HL-60/S4 treated with retinoic acid at 250 ng/mL for 4 days and 3 days (cell line): Measurements from ENCODE around the gene SLC48A1.
"Not testable (repeated sequence)": the region's sequence is repeated elsewhere in the genome, so short reads cannot be mapped to it uniquely, and the experiment has no call there.

Source experiments
- in situ Hi-C: fragments of 300-500 bp; cut with MboI; formaldehyde crosslinking; loops from 2 replicates; pipeline ENCODE4 v1.7.0; 2022; ENCODE audit warnings: low sequenced_read_pairs

Gene SLC48A1

DNA sequence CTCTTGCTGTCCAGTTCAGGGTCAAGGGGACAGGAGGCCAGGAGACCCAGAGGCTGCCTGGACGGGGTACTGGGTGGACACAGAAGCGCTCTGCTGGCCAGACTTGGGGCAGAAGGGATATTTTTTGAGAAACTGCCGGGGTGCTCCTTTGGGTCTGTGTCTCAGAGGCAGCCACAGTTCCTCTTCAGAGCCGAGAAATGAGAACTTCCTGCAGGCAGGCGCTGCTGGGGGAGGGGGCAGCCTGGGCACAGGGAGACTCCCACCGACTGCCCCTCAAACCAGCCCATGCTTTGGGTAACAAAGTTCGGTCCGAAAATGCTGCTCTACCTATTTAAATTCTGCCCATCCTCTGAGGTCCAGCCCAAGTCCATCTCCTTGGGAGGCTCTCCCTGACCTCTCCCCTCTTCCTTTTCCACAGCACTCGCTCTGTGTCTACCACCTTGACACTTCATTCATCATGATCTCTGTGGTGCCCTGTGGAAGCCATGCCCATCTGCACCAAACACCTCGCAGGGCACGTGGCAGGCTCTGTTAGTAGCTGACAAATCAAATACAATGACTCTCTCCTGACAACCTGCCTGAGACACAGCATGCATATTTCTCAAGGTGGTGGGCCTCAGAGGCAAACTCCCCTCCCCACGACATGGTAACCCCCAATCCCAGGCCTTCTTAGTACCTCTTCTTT is 30.3 kb downstream of the SLC48A1 start:
- in situ Hi-C loops: no loop called here

DNA sequence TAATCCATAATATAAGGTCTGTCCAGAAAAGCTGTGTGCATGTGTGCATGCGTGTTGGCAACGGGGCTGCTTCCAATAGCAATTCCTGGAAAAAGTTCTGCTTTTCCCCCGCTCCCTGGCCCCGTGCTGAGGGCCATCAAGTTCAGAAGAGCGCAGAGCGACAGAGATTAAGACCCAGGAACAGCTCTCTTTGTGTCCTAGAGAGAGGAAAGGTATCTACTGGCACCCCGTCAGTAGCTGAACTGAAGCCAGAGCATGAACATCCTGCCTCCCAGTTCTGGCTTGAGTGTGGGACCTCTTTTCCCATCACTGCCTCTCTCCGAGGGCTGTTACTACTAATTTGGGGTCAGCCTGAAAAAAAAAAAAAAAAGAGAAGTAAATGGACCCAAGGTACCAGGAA is 31.1 kb downstream of the SLC48A1 start:
- in situ Hi-C loops: no loop called here

DNA sequence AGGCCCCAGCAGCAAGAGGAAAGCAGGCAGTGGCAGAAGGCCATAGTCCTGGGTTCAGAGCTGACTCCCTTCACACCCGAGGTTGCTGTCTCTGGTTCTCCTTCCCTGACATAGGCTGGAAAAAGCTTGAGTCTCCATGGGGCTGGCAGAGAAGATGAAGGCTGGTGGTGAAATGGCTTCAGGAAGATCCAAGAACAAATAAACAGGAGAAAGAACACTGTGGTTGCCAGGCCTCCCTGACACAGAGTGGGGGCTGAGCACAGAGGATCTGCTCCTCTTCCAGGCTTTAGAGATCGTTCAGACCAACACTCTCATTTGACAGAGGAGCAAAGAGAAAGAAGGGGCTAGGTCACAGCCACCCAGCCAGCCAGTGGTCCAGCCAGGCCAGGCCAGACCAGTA is 32.4 kb downstream of the SLC48A1 start:
- in situ Hi-C loops: no loop called here

DNA sequence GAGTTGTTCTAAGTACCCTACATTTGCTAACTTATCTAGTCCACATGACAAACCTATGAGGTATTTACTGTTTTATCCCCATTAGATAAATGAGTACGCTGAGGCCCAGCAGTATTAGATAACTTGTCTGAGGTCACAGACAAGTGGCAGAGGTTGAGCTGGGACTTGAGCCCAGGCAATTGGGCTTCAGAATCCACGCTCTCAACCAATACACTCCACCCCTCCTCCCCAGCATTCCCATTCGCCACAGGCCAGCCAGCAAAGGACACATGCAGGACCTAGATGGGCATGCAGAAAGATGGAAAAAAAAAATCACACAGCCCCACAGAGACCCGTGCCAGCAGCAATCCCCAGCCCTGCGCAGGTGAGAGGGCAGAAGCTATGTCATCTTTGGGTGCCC is 34.3 kb downstream of the SLC48A1 start:
- in situ Hi-C loops: no loop called here

- in situ Hi-C loops: no loop called here
Observed at GRCh38 chr12:47808050-47808449, 35.0 kb downstream of the SLC48A1 start.

- in situ Hi-C loops: no loop called here
Observed at GRCh38 chr12:47808574-47809365, 35.7 kb downstream of the SLC48A1 start.

- in situ Hi-C loops: not testable (repeated sequence)
Observed at GRCh38 chr12:47809518-47809917, 36.5 kb downstream of the SLC48A1 start.

- in situ Hi-C loops: no loop called here
Observed at GRCh38 chr12:47811072-47811396, 38.0 kb downstream of the SLC48A1 start.

DNA sequence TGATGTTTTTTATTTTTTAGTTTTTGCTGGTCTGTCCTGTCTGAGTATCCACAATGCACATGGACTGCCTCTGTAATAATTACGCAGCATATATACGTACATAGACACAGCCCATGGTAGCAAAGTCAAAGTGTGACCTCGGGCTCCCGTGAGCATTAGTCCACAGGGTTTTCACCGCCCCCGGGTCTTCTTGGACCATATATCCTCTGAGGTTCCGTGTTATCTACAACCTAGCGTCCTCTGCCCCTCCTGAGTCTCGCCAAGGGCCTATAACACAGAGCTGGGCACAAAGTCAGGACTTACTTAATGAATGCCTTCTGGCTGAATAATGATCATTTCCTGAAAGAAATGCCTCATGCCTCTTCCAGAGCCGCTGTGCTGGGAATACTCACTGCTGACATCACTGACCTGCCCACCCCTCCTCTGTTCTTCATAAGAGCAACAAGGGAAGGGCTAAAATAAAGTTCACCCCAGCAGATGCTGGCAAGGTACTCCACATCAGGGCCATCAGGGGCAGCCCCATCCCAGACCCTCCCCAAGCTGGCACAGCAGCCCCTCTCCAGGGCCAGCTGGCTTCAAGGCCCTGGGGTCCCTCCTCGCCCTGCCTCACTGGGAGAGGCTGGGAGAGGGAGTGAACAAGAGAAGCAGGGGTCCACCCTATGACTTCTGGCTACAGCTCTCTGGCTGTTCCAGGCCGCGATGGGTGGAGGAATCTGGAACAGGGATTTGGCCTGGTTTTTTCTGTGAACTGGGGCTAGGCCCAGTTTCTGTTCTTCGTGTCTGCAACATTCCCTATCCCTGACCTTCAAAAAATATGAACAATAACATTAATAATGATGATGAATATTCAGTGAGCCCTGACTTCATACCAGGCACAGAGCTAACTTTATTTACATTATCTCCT is 38.8 kb downstream of the SLC48A1 start:
- in situ Hi-C loops: no loop called here

DNA sequence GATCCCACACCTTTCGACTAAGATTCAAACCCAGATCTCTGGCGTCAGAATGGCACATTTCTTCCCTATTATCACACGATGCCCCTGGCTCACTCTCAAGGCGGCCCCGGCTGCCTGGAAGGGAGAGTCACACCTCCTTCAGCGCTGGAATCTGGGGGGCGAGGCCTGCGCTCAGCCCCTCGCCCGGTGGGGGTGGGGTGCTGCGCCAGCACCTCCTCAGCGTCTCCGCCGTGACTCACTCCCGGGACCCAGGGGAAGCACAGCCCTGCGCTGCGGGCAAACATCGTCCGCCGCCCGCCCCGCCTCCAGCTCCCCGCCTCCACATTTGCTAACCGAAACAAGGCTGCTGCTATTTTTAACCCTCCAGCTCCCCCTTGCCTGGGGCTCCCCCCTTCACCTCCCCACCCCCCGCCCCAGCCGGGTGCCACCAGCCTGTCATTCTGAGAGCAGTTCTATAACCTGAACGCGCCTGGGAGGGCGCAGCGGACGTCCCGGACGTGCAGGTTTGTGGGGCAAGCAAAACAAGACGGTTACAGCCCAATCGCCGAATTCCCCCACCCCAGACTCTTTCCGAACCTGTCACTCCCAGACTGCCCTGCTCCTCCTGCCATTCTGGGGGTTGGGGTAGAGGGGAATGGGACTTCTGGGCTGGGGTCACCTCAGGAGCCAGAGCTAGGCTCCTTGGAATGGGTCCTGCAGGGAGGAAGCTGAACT is 39.9 kb downstream of the SLC48A1 start:
- in situ Hi-C loops: no loop called here

GRCh38 chr12:47813511-47814196 is 40.6 kb downstream of the SLC48A1 start:
- in situ Hi-C loops: no loop called here

- in situ Hi-C loops: no loop called here
Observed at GRCh38 chr12:47814539-47815170, 41.6 kb downstream of the SLC48A1 start.

DNA sequence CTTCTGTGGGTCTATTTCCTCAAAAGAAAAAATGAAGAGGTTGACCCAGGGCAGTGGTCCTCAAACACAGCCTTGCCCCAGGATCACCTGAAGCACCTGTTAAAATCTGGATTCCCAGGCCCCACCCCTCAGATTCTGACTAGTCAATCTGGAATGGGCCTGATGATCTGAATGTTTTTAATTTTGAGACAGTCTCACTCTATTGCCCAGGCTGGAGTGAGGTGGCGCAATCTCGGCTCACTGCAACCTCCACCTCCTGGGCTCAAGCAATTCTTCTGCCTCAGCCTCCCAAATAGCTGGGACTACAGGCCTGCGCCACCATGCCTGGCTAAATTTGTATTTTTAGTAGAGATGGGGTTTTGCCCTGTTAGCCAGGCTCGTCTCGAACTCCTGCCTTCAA is 42.4 kb downstream of the SLC48A1 start:
- in situ Hi-C loops: not testable (repeated sequence)

- in situ Hi-C loops: no loop called here
Observed at GRCh38 chr12:47816403-47817271, 43.6 kb downstream of the SLC48A1 start.

DNA sequence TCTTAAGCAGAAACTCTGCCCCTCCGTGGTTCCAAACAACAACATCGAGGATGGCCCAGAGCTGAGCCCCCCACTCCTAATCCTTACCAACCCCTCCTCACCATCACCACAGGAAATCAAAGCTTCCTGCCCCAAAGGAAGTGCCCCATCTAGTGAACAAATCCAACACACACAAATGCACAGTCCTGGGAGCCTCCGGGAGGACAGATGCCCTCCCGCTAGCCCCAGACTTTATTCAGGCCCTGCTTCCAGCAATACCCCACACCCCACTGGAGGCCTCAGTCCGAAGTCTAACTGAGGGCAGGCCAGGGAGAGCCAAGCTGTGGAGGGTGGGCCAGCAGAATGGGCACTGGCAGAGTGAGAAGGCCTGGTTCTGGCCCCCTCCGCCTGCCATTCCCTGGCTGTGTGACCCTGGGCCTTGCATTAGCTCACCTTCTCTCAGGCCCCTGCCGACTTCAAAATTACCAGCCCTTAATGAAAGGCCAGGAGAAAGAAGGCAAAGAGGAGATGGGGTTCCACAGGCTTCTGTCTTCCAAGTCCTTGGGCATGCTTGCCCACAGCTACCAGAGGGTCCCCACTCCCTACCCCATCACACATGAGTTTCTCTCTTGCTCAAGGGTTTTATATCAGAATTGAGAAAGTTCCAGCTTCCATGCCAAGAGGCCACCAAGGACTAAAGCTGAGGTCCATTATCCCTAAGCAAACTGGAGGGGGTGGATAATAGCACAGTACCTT is 44.4 kb downstream of the SLC48A1 start:
- in situ Hi-C loops: no loop called here

- in situ Hi-C loops: no loop called here
Observed at GRCh38 chr12:47818007-47818376, 45.0 kb downstream of the SLC48A1 start.

- in situ Hi-C loops: no loop called here
Observed at GRCh38 chr12:47818467-47819137, 45.6 kb downstream of the SLC48A1 start.
